H9 (cell line): ENCODE measurements around the gene ZSWIM4. TPM values are rescaled to one million over a fixed set of nuclear protein-coding genes. Genes with fewer than 3 reads are reported as not detected.

ENCODE experiments used
- DNase-seq: peaks from one replicate; pipeline ENCODE4 v3.0.0-alpha.2; 2017
- H2AFZ ChIP-seq: one replicate; pipeline ENCODE4 v1.6.1; 2013; ENCODE audit warnings: mild to moderate bottlenecking, low read length, control low read depth, moderate library complexity
- H2AK5ac ChIP-seq: 2 replicates; pipeline ENCODE4 v1.6.1; 2013; ENCODE audit warnings: low read length, control low read depth, mixed read lengths; ENCODE audit not compliant: insufficient read length
- H2BK120ac ChIP-seq: one replicate; pipeline ENCODE4 v1.6.1; 2013; ENCODE audit warnings: low read depth, mild to moderate bottlenecking, low read length, control low read depth, inconsistent platforms; ENCODE audit not compliant: poor library complexity, severe bottlenecking
- H2BK12ac ChIP-seq: 2 replicates; pipeline ENCODE4 v1.6.1; 2013; ENCODE audit warnings: low read length, control low read depth, mixed read lengths, low read depth; ENCODE audit not compliant: insufficient read length
- H2BK15ac ChIP-seq: 2 replicates; pipeline ENCODE4 v1.6.1; 2013; ENCODE audit warnings: low read depth, low read length, control low read depth
- H2BK20ac ChIP-seq: one replicate; pipeline ENCODE4 v1.6.1; 2013; ENCODE audit warnings: low read depth, mild to moderate bottlenecking, low read length, control low read depth, inconsistent platforms; ENCODE audit not compliant: poor library complexity, severe bottlenecking
- H2BK5ac ChIP-seq: 2 replicates; pipeline ENCODE4 v1.6.1; 2013; ENCODE audit warnings: low read length, control low read depth, mixed read lengths; ENCODE audit not compliant: insufficient read length
- H3K14ac ChIP-seq: 2 replicates; pipeline ENCODE4 v1.6.1; 2013; ENCODE audit warnings: low read length, control low read depth; ENCODE audit not compliant: insufficient read depth
- H3K18ac ChIP-seq: 2 replicates; pipeline ENCODE4 v1.6.1; 2013; ENCODE audit warnings: low read depth, mild to moderate bottlenecking, mixed read lengths, low read length, control low read depth; ENCODE audit not compliant: insufficient read length
- H3K23ac ChIP-seq: 2 replicates; pipeline ENCODE4 v1.6.1; 2013; ENCODE audit warnings: low read length, control low read depth, mixed read lengths, low read depth; ENCODE audit not compliant: insufficient read length
- H3K23me2 ChIP-seq: 2 replicates; pipeline ENCODE4 v1.6.1; 2013; ENCODE audit warnings: low read depth, mild to moderate bottlenecking, mixed read lengths, low read length, control low read depth; ENCODE audit not compliant: insufficient read length, poor library complexity, severe bottlenecking
- H3K27ac ChIP-seq: 2 replicates; pipeline ENCODE4 v1.5.1; 2013; ENCODE audit warnings: low read length, control low read depth, mixed read lengths, low read depth; ENCODE audit not compliant: insufficient read length
- H3K27me3 ChIP-seq: 2 replicates; pipeline ENCODE4 v1.6.1; 2013; ENCODE audit warnings: low read length, control low read depth, inconsistent platforms; ENCODE audit not compliant: insufficient read depth
- H3K4ac ChIP-seq: 2 replicates; pipeline ENCODE4 v1.6.1; 2013; ENCODE audit warnings: low read depth, mild to moderate bottlenecking, control low read depth, inconsistent platforms, low read length, moderate library complexity
- H3K4me1 ChIP-seq: 2 replicates; pipeline ENCODE4 v1.6.1; 2013; ENCODE audit warnings: low read length, control low read depth, inconsistent platforms; ENCODE audit not compliant: insufficient read depth
- H3K4me2 ChIP-seq: 2 replicates; pipeline ENCODE4 v1.6.1; 2013; ENCODE audit warnings: low read length, control low read depth, mixed read lengths; ENCODE audit not compliant: insufficient read length, insufficient read depth
- H3K56ac ChIP-seq: 2 replicates; pipeline ENCODE4 v1.6.1; 2013; ENCODE audit warnings: low read depth, mild to moderate bottlenecking, mixed read lengths, low read length, control low read depth; ENCODE audit not compliant: insufficient read length
- H3K79me1 ChIP-seq: 2 replicates; pipeline ENCODE4 v1.6.1; 2013; ENCODE audit warnings: low read depth, mild to moderate bottlenecking, moderate library complexity, low read length, control low read depth, inconsistent platforms; ENCODE audit not compliant: insufficient read depth, poor library complexity, severe bottlenecking
- H3K79me2 ChIP-seq: 2 replicates; pipeline ENCODE4 v1.6.1; 2013; ENCODE audit warnings: low read length, control low read depth, inconsistent platforms; ENCODE audit not compliant: insufficient read depth
- H3K9ac ChIP-seq: 2 replicates; pipeline ENCODE4 v1.6.1; 2013; ENCODE audit warnings: low read length, control low read depth, mixed read lengths; ENCODE audit not compliant: insufficient read length; ENCODE audit errors: extremely low read depth
- H3K9me3 ChIP-seq: one replicate; pipeline ENCODE4 v1.6.1; 2013; ENCODE audit warnings: low read depth, low read length, inconsistent platforms; ENCODE audit not compliant: control insufficient read depth
- H3T11ph ChIP-seq: one replicate; pipeline ENCODE4 v1.6.1; 2013; ENCODE audit warnings: mild to moderate bottlenecking, low read length, control low read depth, inconsistent platforms
- H4K20me1 ChIP-seq: one replicate; pipeline ENCODE4 v1.6.1; 2013; ENCODE audit not compliant: control insufficient read depth, insufficient read length, insufficient read depth
- H4K5ac ChIP-seq: 2 replicates; pipeline ENCODE4 v1.6.1; 2013; ENCODE audit warnings: low read depth, mild to moderate bottlenecking, mixed read lengths, low read length, control low read depth; ENCODE audit not compliant: insufficient read length
- H4K8ac ChIP-seq: replicated peaks from 2 replicates; pipeline ENCODE4 v1.6.1; 2013; ENCODE audit warnings: low read length, control low read depth, mixed read lengths, low read depth; ENCODE audit not compliant: insufficient read length
- H4K91ac ChIP-seq: 2 replicates; pipeline ENCODE4 v1.6.1; 2013; ENCODE audit warnings: low read depth, mild to moderate bottlenecking, moderate library complexity, mixed read lengths, low read length, control low read depth; ENCODE audit not compliant: insufficient read length
- H3K27ac Mint-ChIP-seq, 3 experiments: 2 replicates in 2 of 3; 3 replicates in 1 of 3; pipeline ENCODE4 v1.8.0; 2020 to 2021; ENCODE audit warnings: mixed read lengths in 3 of 3, mild to moderate bottlenecking in 1 of 3, moderate library complexity in 1 of 3
- H3K27me3 Mint-ChIP-seq: 2 replicates; pipeline ENCODE4 v1.8.0; 2021; ENCODE audit warnings: low read depth, mild to moderate bottlenecking, moderate library complexity, mixed read lengths
- H3K36me3 Mint-ChIP-seq, 3 experiments: 2 replicates in 2 of 3; 3 replicates in 1 of 3; pipeline ENCODE4 v1.8.0; 2020 to 2021; ENCODE audit warnings: low read depth in 3 of 3, mixed read lengths in 3 of 3; ENCODE audit not compliant: insufficient read depth in 1 of 3
- H3K4me1 Mint-ChIP-seq, 2 experiments: 2 replicates each; pipeline ENCODE4 v1.8.0; 2020; ENCODE audit warnings: mixed read lengths in 2 of 2
- H3K4me3 Mint-ChIP-seq, 2 experiments: 2 replicates in 1 of 2; 3 replicates in 1 of 2; pipeline ENCODE4 v1.8.0; 2020 to 2021; ENCODE audit warnings: mild to moderate bottlenecking in 2 of 2, mixed read lengths in 2 of 2, moderate library complexity in 1 of 2
- H3K9me3 Mint-ChIP-seq, 2 experiments: 2 replicates in 1 of 2; 3 replicates in 1 of 2; pipeline ENCODE4 v1.8.0; 2020; ENCODE audit warnings: mild to moderate bottlenecking in 2 of 2, mixed read lengths in 2 of 2, moderate library complexity in 1 of 2
- WGBS: extraction: QIAGEN DNeasy Blood & Tissue Kit; methylation state at CpG from one replicate; pipeline ENCODE4 v1.1.7; 2013; ENCODE audit warnings: missing lambda C conversion rate, low lambda C conversion rate, mixed read lengths; ENCODE audit not compliant: insufficient read length; ENCODE audit errors: extremely low coverage; 5-methylcytosine and 5-hydroxymethylcytosine counted together
- total RNA-seq: library from RNA; stranded (reverse); gene quantifications from 2 replicates; pipeline ENCODE4 v1.2.1, GENCODE V29; 2021
- TF ChIP-seq, protein P1 (sequence below): fragments of 200-600 bp; sonication (generic); conservative IDR thresholded peaks from 3 replicates; pipeline ENCODE4 v1.8.0; 2021; ENCODE audit warnings: antibody characterized with exemption, mild to moderate bottlenecking

ZSWIM4 gene
- total RNA-seq, 1 experiment from 2014 or later = 50.7 TPM

DNA sequence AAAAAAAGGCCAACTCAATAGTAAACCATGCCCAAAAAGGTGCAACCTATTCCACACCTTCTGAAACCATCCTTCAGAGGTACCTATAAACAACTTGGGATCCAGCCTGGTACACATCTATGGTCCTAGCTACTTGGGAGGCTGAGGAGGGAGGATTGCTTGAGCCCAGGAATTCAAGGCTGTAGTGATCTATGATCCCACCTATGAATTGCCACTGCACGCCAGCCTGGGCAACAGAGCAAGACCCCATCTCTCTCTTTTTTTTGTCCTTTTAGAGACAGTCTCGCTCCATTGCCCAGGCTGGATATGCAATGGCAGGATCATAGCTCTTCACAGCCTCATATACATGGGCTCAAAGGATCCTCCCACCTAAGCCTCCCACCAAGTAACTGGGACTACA lies 26.0 kb downstream of the ZSWIM4 start:
- Mint-ChIP-seq H3K36me3 (peaks cover 24 to 65% (median 36%) of the 10 kb centered on the region in 3 experiments), H3K9me3 (no peaks in the 10 kb centered on the region), H3K27me3 (no peaks in the 10 kb centered on the region), H3K4me1 (peaks cover 9 to 17% of the 10 kb centered on the region in 2 experiments), H3K4me3 (no peak overlapping the region), H3K27ac (no peak overlapping the region)
- H2BK5ac ChIP-seq = no peak overlapping the region
- H2BK20ac ChIP-seq = no peak overlapping the region
- H3K27me3 ChIP-seq = no peaks in the 10 kb centered on the region
- H3K79me2 ChIP-seq = no peaks in the 10 kb centered on the region
- H4K91ac ChIP-seq = no peak overlapping the region
- no peaks in the 10 kb centered on the region for H3K4me1 ChIP-seq
- H3T11ph ChIP-seq = no peak overlapping the region
- H3K23me2 ChIP-seq = peaks cover 4% of the 10 kb centered on the region
- H3K9me3 ChIP-seq = no peaks in the 10 kb centered on the region
- H4K8ac ChIP-seq = no peak overlapping the region
- no peak overlapping the region for H2AFZ ChIP-seq
- no peak for DNase-seq
- no peak overlapping the region for H2AK5ac ChIP-seq
- H3K4me2 ChIP-seq = no peak overlapping the region
- no peak overlapping the region for H3K27ac ChIP-seq
- H3K79me1 ChIP-seq = no peaks in the 10 kb centered on the region
- H3K4ac ChIP-seq = no peak overlapping the region
- no peak overlapping the region for H2BK12ac ChIP-seq
- H2BK120ac ChIP-seq = no peak overlapping the region
- H2BK15ac ChIP-seq = no peak overlapping the region
- H3K56ac ChIP-seq = no peak overlapping the region
- H3K23ac ChIP-seq = no peak overlapping the region
- no CpG with 5 or more reads among the region's 2 CpGs for WGBS
- H3K18ac ChIP-seq = no peak overlapping the region
- H3K14ac ChIP-seq = no peak overlapping the region
- no peak overlapping the region for H3K9ac ChIP-seq
- TF ChIP-seq, protein P1, sequence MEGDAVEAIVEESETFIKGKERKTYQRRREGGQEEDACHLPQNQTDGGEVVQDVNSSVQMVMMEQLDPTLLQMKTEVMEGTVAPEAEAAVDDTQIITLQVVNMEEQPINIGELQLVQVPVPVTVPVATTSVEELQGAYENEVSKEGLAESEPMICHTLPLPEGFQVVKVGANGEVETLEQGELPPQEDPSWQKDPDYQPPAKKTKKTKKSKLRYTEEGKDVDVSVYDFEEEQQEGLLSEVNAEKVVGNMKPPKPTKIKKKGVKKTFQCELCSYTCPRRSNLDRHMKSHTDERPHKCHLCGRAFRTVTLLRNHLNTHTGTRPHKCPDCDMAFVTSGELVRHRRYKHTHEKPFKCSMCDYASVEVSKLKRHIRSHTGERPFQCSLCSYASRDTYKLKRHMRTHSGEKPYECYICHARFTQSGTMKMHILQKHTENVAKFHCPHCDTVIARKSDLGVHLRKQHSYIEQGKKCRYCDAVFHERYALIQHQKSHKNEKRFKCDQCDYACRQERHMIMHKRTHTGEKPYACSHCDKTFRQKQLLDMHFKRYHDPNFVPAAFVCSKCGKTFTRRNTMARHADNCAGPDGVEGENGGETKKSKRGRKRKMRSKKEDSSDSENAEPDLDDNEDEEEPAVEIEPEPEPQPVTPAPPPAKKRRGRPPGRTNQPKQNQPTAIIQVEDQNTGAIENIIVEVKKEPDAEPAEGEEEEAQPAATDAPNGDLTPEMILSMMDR = no peak
- H4K20me1 ChIP-seq = no peaks in the 10 kb centered on the region
- no peak overlapping the region for H4K5ac ChIP-seq
